Activated CD4-positive, alpha-beta memory T cell treated with anti-CD3 and anti-CD28 coated beads for 36 hours (primary cell): Measurements from ENCODE around the gene CDC42EP2. TPM values are rescaled to one million over a fixed set of nuclear protein-coding genes. Genes with fewer than 3 reads are reported as not detected.

Source experiments
- CTCF ChIA-PET: fragments of 350-600 bp; sonication (Branson Sonifier 250); formaldehyde crosslinking; loops from one replicate; lab custom pipeline; 2021; ENCODE audit warnings: antibody characterized with exemption, inconsistent platforms; lab: Charles Lee
- POLR2A ChIA-PET: fragments of 350-600 bp; sonication (Branson Sonifier 250); formaldehyde crosslinking; loops from one replicate; lab custom pipeline; 2021; ENCODE audit warnings: antibody characterized with exemption; lab: Charles Lee
- DNase-seq: peaks from one replicate; pipeline ENCODE4 v3.0.0-alpha.2; 2020
- H3K27ac Mint-ChIP-seq: one replicate; pipeline ENCODE4 v1.8.0; 2021; ENCODE audit warnings: mixed read lengths
- H3K27me3 Mint-ChIP-seq: one replicate; pipeline ENCODE4 v1.8.0; 2021; ENCODE audit warnings: mixed read lengths
- H3K36me3 Mint-ChIP-seq: one replicate; pipeline ENCODE4 v1.8.0; 2021; ENCODE audit warnings: mixed read lengths
- H3K4me1 Mint-ChIP-seq: one replicate; pipeline ENCODE4 v1.8.0; 2021; ENCODE audit warnings: low read depth, mixed read lengths
- H3K4me3 Mint-ChIP-seq: one replicate; pipeline ENCODE4 v1.8.0; 2021; ENCODE audit warnings: mild to moderate bottlenecking, mixed read lengths
- H3K9me3 Mint-ChIP-seq: one replicate; pipeline ENCODE4 v1.8.0; 2021; ENCODE audit warnings: mixed read lengths
- intact Hi-C: fragments of 100-400 bp; cut with micrococcal nuclease; formaldehyde crosslinking; loops from one replicate; pipeline ENCODE4 v1.15.1; 2023
- total RNA-seq, 2 experiments: library from RNA; stranded (reverse); gene quantifications; one replicate each; pipeline ENCODE4 v1.2.3, GENCODE V29; 2021

The CDC42EP2 gene
- total RNA-seq, 2 experiments from 2014 or later: 0.26 TPM; not detected in 1

- ChIA-PET POLR2A (interaction anchor here (1.0 to 1.6 kb wide), 2 partner anchors 18 to 73 kb away, joined by 4 to 5 read pairs; partner anchors contain the start of gene DPF2), CTCF (interaction anchor here (0.6 to 3.6 kb wide), 6 partner anchors 18 to 159 kb away, joined by 3 to 15 read pairs (median 4); partner anchors contain the start of gene DPF2)
- peaks cover 20% of the 10 kb centered on the region for H3K36me3 Mint-ChIP-seq
- no peak overlapping the region for H3K4me3 Mint-ChIP-seq
- peaks cover 12% of the 10 kb centered on the region for H3K4me1 Mint-ChIP-seq
- peak overlapping the region; percentile 18 for H3K27ac Mint-ChIP-seq
- no peak for DNase-seq
- H3K27me3 Mint-ChIP-seq: no peaks in the 10 kb centered on the region
- H3K9me3 Mint-ChIP-seq: no peaks in the 10 kb centered on the region
- intact Hi-C loops: no loop called here
Measured at GRCh38 chr11:65351511-65351910, 36.8 kb downstream of the CDC42EP2 start.

- POLR2A ChIA-PET: no interaction called here
- no peak overlapping the region for H3K4me3 Mint-ChIP-seq
Measured at GRCh38 chr11:65352783-65353182, 38.1 kb downstream of the CDC42EP2 start.

GRCh38 chr11:65353376-65353775 is 38.7 kb downstream of the CDC42EP2 start:
- DNase-seq: no peak
- Mint-ChIP-seq H3K27ac (no peak overlapping the region), H3K9me3 (no peaks in the 10 kb centered on the region), H3K36me3 (peaks cover 17% of the 10 kb centered on the region), H3K4me3 (peak overlapping the region; percentile 18), H3K4me1 (peaks cover 12% of the 10 kb centered on the region), H3K27me3 (no peaks in the 10 kb centered on the region)
- ChIA-PET POLR2A (no interaction called here), CTCF (interaction anchor here (1.2 to 3.6 kb wide), 5 partner anchors 9 to 188 kb away, joined by 3 to 15 read pairs (median 5); no protein-coding TSS in a partner anchor)
- intact Hi-C loops: no loop called here

More at GRCh38 chr11:65352783-65353182, 38.1 kb downstream of the CDC42EP2 start:
- no peak overlapping the region for H3K27ac Mint-ChIP-seq
- no peaks in the 10 kb centered on the region for H3K27me3 Mint-ChIP-seq
- H3K4me1 Mint-ChIP-seq: peaks cover 12% of the 10 kb centered on the region
- intact Hi-C loops: no loop called here
- DNase-seq: no peak
- no peaks in the 10 kb centered on the region for H3K9me3 Mint-ChIP-seq
- H3K36me3 Mint-ChIP-seq: peaks cover 18% of the 10 kb centered on the region
- CTCF ChIA-PET: interaction anchor here (1.4 to 3.6 kb wide), 4 partner anchors 9 to 37 kb away, joined by 3 to 15 read pairs (median 8); no protein-coding TSS in a partner anchor

- CTCF ChIA-PET: interaction anchor here (1.1 to 3.6 kb wide), 4 partner anchors 25 to 187 kb away, joined by 3 to 15 read pairs (median 8); no protein-coding TSS in a partner anchor
- H3K4me3 Mint-ChIP-seq: peak overlapping the region; percentile 18
- H3K27me3 Mint-ChIP-seq: no peaks in the 10 kb centered on the region
- H3K4me1 Mint-ChIP-seq: peaks cover 12% of the 10 kb centered on the region
- DNase-seq: no peak
- POLR2A ChIA-PET: no interaction called here
- no peaks in the 10 kb centered on the region for H3K9me3 Mint-ChIP-seq
- peaks cover 12% of the 10 kb centered on the region for H3K36me3 Mint-ChIP-seq
- H3K27ac Mint-ChIP-seq: no peak overlapping the region
- intact Hi-C loops: loop anchor here (2.0 kb wide), 1 partner anchor 19 kb away; no protein-coding TSS in a partner anchor
Measured at GRCh38 chr11:65353900-65354264, 39.2 kb downstream of the CDC42EP2 start.

GRCh38 chr11:65354265-65355012 is 39.8 kb downstream of the CDC42EP2 start, which contains the start of gene TIGD3:
Gene TIGD3, plus strand, starts transcription at chr11:65354751. Its CDS starts 1,058 bp downstream, at chr11:65355809.
- H3K4me3 Mint-ChIP-seq: peak within 1 kb of the TSS; percentile 80
- peaks cover 12% of the 10 kb centered on the region for H3K4me1 Mint-ChIP-seq
- ChIA-PET POLR2A (no interaction called here), CTCF (interaction anchor here (1.1 to 3.6 kb wide), 4 partner anchors 25 to 187 kb away, joined by 3 to 15 read pairs (median 8); no protein-coding TSS in a partner anchor)
- H3K36me3 Mint-ChIP-seq: peaks cover 9% of the 10 kb centered on the region
- peak; percentile 98 for DNase-seq
- peak within 1 kb of the TSS; percentile 60 for H3K27ac Mint-ChIP-seq
- H3K9me3 Mint-ChIP-seq: no peaks in the 10 kb centered on the region
- no peaks in the 10 kb centered on the region for H3K27me3 Mint-ChIP-seq
- intact Hi-C loops: loop anchor here (2.0 kb wide), 1 partner anchor 20 kb away; no protein-coding TSS in a partner anchor

DNA sequence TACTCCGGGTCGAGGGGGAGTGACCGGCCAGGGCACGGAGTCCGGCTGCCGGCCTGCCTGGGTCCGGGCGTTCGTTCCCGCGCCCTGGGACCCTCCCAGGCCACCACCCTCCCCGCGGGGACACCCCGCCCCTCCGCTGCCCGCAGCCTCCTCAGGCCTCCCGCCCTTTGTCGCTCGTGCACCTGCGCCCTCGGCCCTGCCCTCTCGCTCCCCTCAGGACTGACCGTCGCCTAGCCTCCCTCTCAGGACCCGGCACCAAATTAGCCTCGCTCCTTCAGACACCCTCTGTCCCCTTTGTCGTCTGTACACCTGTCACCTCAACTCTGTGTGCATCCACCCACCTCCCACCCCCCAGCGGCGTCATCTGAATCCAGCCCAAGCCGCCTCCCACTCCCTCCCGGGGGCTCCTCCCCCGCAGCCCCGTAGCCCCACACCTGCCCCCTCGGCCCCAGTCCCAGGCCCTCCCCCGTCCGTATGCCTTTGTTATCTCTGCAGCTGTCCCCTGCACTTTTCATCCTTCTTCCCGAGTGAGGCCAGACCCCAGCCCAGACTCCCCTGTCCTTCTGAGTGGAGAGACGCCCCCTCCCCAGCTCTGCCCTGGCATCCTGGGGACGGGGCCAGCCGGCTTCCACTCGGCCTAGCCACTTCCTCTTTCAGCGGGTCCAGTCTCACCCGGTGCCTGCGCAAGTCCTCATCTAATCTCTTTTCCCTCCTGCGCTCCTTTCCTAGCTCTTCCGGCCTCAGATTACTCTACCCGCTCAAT is 40.5 kb downstream of the CDC42EP2 start:
- POLR2A ChIA-PET: interaction anchor here (0.6 to 1.5 kb wide), 4 partner anchors 22 to 152 kb away, joined by 3 to 4 read pairs (median 3); partner anchors contain the start of gene DPF2

GRCh38 chr11:65355776-65356393 is 41.2 kb downstream of the CDC42EP2 start:
- Mint-ChIP-seq H3K4me3 (peak overlapping the region; percentile 80), H3K4me1 (peaks cover 12% of the 10 kb centered on the region), H3K9me3 (no peaks in the 10 kb centered on the region), H3K27me3 (no peaks in the 10 kb centered on the region), H3K27ac (no peak overlapping the region), H3K36me3 (peaks cover 7% of the 10 kb centered on the region)
- ChIA-PET CTCF (interaction anchor here (0.6 to 1.9 kb wide), 6 partner anchors 9 to 41 kb away, joined by 3 to 6 read pairs (median 3); no protein-coding TSS in a partner anchor), POLR2A (interaction anchor here (0.6 to 1.5 kb wide), 4 partner anchors 22 to 152 kb away, joined by 3 to 4 read pairs (median 3); partner anchors contain the start of gene DPF2)
- no peak for DNase-seq
- intact Hi-C loops: loop anchor here (2.0 kb wide), 1 partner anchor 21 kb away; no protein-coding TSS in a partner anchor

More for the DNA sequence above, 40.5 kb downstream of the CDC42EP2 start:
- Mint-ChIP-seq H3K36me3 (peaks cover 7% of the 10 kb centered on the region), H3K27me3 (no peaks in the 10 kb centered on the region), H3K9me3 (no peaks in the 10 kb centered on the region), H3K27ac (peak overlapping the region; percentile 60), H3K4me3 (peak overlapping the region; percentile 80), H3K4me1 (peaks cover 12% of the 10 kb centered on the region)
- intact Hi-C loops: loop anchor here (2.0 kb wide), 1 partner anchor 20 kb away; no protein-coding TSS in a partner anchor
- CTCF ChIA-PET: interaction anchor here (0.6 to 1.9 kb wide), 6 partner anchors 10 to 40 kb away, joined by 3 to 6 read pairs (median 3); no protein-coding TSS in a partner anchor
- DNase-seq: peak; percentile 68

DNA sequence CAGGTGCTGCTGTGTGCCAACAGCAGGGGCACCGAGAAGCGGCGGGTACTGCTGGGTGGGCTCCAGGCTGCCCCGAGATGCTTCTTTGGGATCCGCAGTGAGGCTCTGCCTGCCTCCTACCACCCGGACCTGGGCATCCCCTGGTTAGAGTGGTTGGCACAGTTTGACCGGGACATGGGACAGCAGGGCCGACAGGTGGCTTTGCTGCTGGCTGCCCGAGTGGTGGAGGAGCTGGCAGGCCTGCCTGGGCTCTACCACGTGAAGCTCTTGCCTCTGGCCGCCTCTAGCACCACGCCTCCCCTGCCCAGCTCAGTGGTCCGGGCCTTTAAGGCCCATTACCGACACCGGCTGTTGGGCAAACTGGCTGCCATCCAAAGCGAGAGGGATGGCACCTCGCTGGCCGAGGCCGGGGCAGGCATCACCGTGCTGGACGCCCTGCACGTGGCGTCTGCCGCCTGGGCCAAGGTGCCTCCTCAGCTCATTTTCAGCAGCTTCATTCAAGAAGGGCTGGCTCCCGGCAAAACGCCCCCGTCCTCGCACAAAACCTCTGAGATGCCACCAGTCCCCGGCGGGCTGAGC is 41.8 kb downstream of the CDC42EP2 start:
- Mint-ChIP-seq H3K36me3 (peaks cover 6% of the 10 kb centered on the region), H3K27me3 (no peaks in the 10 kb centered on the region), H3K9me3 (no peaks in the 10 kb centered on the region), H3K4me1 (peaks cover 12% of the 10 kb centered on the region), H3K27ac (no peak overlapping the region), H3K4me3 (peak overlapping the region; percentile 54)
- ChIA-PET CTCF (interaction anchor here (1.0 to 1.9 kb wide), 4 partner anchors 9 to 60 kb away, joined by 3 to 6 read pairs (median 3); no protein-coding TSS in a partner anchor), POLR2A (interaction anchor here (1.5 kb wide), 1 partner anchor 23 kb away, joined by 4 read pairs; the partner anchor contains the start of gene DPF2)
- no peak for DNase-seq
- intact Hi-C loops: no loop called here

DNA sequence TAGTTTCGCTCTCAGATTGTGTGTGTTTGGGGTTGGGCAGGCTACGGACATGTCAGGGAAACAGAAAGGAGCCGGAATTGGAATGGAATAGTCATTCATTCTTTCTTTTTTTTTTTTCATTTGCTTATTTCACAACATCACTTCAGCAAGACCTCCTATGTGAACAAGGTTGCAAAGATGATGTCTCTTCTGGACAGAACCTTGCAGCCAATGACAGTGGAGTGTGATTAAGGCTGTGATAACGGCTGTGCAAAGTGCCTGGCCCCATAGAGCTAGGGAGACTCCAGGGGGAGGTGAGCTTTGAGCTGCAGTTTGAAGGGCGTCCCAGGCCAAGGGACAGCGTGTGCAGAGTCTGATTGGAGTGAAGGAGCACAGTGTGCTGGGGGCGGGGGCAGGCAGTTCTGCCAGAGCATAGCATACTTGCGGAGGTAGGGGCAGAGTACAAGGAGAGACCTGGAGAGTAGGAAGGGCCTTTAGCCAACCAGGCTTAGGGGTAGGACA is 43.2 kb downstream of the CDC42EP2 start:
- POLR2A ChIA-PET: interaction anchor here (0.7 kb wide), 1 partner anchor 24 kb away, joined by 3 read pairs; the partner anchor contains the start of gene DPF2
- Mint-ChIP-seq H3K9me3 (no peaks in the 10 kb centered on the region), H3K27ac (no peak overlapping the region), H3K27me3 (no peaks in the 10 kb centered on the region), H3K4me1 (peaks cover 17% of the 10 kb centered on the region), H3K4me3 (no peak overlapping the region), H3K36me3 (no peaks in the 10 kb centered on the region)
- DNase-seq: no peak
- CTCF ChIA-PET: interaction anchor here (1.7 kb wide), 1 partner anchor 28 kb away, joined by 3 read pairs; no protein-coding TSS in a partner anchor
- intact Hi-C loops: no loop called here

DNA sequence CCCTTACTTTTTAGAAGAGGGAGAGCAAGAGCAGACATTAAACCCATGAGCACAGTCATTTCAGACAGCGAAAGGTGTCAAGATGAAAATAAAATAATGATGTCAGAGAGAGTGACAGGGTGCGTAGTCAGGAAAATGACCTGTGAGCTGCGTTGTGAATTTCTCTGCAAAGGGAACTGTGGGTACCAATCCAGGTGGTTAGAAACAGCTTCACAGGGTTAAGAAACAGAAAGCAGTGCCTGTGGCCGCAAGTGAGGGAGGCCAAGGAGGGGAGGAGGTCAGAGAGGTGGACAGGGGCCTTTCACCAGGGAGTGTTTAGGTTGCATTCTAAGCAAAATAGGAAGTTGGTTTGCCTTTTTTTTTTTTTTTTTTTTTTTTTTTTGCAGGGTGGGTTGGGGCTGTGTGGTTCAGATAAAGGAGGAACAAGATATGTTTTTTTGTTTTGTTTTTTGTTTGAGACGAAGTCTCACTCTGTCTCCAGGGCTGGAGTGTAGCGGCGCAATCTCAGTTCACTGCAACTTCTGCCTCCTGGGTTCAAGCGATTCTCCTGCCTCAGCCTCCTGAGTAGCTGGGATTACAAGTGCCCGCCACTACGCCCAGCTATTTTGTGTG is 47.8 kb downstream of the CDC42EP2 start:
- Mint-ChIP-seq H3K4me1 (peaks cover 4% of the 10 kb centered on the region), H3K9me3 (no peaks in the 10 kb centered on the region), H3K27ac (peak overlapping the region; percentile 59), H3K27me3 (no peaks in the 10 kb centered on the region), H3K4me3 (no peak overlapping the region), H3K36me3 (no peaks in the 10 kb centered on the region)
- intact Hi-C loops: no loop called here
- peak; percentile 35 for DNase-seq
- CTCF ChIA-PET: interaction anchor here (1.2 kb wide), 1 partner anchor 10 kb away, joined by 5 read pairs; no protein-coding TSS in a partner anchor
- POLR2A ChIA-PET: no interaction called here
